Loucy (cell line): ENCODE data around the gene DSCAM.

ENCODE experiments used
- H2AFZ ChIP-seq: fragments of 200-600 bp; sonication (generic); 2 replicates; pipeline ENCODE4 v1.6.0; 2016; ENCODE audit warnings: antibody characterized with exemption, mild to moderate bottlenecking, low read length, moderate library complexity
- H3F3A ChIP-seq: fragments of 200-600 bp; 2 replicates; pipeline ENCODE4 v1.6.0; 2016; ENCODE audit warnings: antibody characterized with exemption, low read depth, mild to moderate bottlenecking
- H3K27me3 ChIP-seq: fragments of 200-600 bp; sonication (generic); 2 replicates; pipeline ENCODE4 v1.6.1; 2014; ENCODE audit warnings: low read length, mild to moderate bottlenecking; ENCODE audit not compliant: insufficient read depth, poor library complexity, severe bottlenecking
- H3K36me3 ChIP-seq: fragments of 200-600 bp; sonication (generic); 2 replicates; pipeline ENCODE4 v1.6.1; 2016; ENCODE audit warnings: low read length; ENCODE audit not compliant: insufficient read depth
- H3K4me1 ChIP-seq: fragments of 200-600 bp; sonication (generic); 2 replicates; pipeline ENCODE4 v1.5.1; 2014; ENCODE audit warnings: low read length, mild to moderate bottlenecking; ENCODE audit not compliant: insufficient read depth, poor library complexity, severe bottlenecking
- H3K4me2 ChIP-seq: fragments of 200-600 bp; sonication (generic); 2 replicates; pipeline ENCODE4 v1.6.0; 2014; ENCODE audit warnings: antibody characterized with exemption, low read length, low read depth, mild to moderate bottlenecking; ENCODE audit not compliant: poor library complexity, severe bottlenecking
- H3K4me3 ChIP-seq: fragments of 200-600 bp; sonication (generic); 2 replicates; pipeline ENCODE4 v1.5.1; 2014; ENCODE audit warnings: low read length, mild to moderate bottlenecking, mixed read lengths; ENCODE audit not compliant: poor library complexity, severe bottlenecking
- H3K79me2 ChIP-seq: fragments of 200-600 bp; sonication (generic); 2 replicates; pipeline ENCODE4 v1.6.1; 2014; ENCODE audit warnings: low read length; ENCODE audit not compliant: insufficient read depth
- H3K9ac ChIP-seq: fragments of 200-600 bp; sonication (generic); 2 replicates; pipeline ENCODE4 v1.6.0; 2014; ENCODE audit warnings: mild to moderate bottlenecking, low read depth, low read length, moderate library complexity; ENCODE audit not compliant: poor library complexity, severe bottlenecking
- H3K9me2 ChIP-seq: fragments of 200-600 bp; sonication (generic); replicated peaks from 2 replicates; pipeline ENCODE4 v1.6.1; 2016; ENCODE audit warnings: low read depth, low read length, mixed read lengths
- H3K9me3 ChIP-seq: fragments of 200-600 bp; sonication (generic); 2 replicates; pipeline ENCODE4 v1.6.1; 2014; ENCODE audit warnings: mild to moderate bottlenecking, antibody characterized with exemption, low read length, low read depth; ENCODE audit not compliant: insufficient read depth
- H4K20me1 ChIP-seq: fragments of 200-600 bp; sonication (generic); 2 replicates; pipeline ENCODE4 v1.6.0; 2014; ENCODE audit warnings: antibody characterized with exemption, low read length, mild to moderate bottlenecking; ENCODE audit not compliant: insufficient read depth, poor library complexity, severe bottlenecking
- EZH2phosphoT487 ChIP-seq: fragments of 200-600 bp; IDR thresholded peaks from 2 replicates; pipeline ENCODE4 v1.6.1; 2018; ENCODE audit warnings: antibody characterized with exemption, mild to moderate bottlenecking, moderate library complexity, borderline replicate concordance
- TF ChIP-seq, protein P1 (sequence below): fragments of 200-600 bp; sonication (generic); conservative IDR thresholded peaks from 2 replicates; pipeline ENCODE4 v1.5.1; 2014; ENCODE audit warnings: mild to moderate bottlenecking, antibody characterized with exemption, low read length

DSCAM gene

DNA sequence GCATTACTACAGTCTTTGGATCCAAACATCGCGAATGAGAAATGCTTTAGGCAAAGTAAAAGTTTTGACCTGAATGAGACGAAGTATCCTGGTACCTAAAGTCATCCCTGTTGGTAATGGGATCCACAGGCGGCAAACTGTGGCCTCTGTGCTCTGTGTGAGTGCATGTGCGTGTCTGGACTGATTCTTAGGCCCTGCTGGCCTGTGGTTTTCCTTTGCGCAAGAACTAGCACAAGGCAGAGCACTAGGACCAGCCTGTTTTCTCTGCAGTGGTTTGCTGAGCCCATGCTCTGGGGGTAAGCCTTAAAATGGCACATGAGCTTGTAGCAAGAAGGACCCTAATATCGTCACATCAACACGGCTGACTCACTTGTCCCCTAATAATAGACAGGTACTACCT lies 251.2 kb downstream of the DSCAM start:
- H3K9me3 ChIP-seq = no peaks in the 10 kb centered on the region
- H3K9ac ChIP-seq = no peak overlapping the region
- no peaks in the 10 kb centered on the region for H3F3A ChIP-seq
- no peaks in the 10 kb centered on the region for H3K4me1 ChIP-seq
- no peaks in the 10 kb centered on the region for H3K36me3 ChIP-seq
- no peak overlapping the region for H3K4me3 ChIP-seq
- no peak overlapping the region for H2AFZ ChIP-seq
- no peaks in the 10 kb centered on the region for H3K9me2 ChIP-seq
- no peaks in the 10 kb centered on the region for H3K27me3 ChIP-seq
- no peak overlapping the region for H3K4me2 ChIP-seq
- no peaks in the 10 kb centered on the region for H4K20me1 ChIP-seq
- TF ChIP-seq, protein P1, sequence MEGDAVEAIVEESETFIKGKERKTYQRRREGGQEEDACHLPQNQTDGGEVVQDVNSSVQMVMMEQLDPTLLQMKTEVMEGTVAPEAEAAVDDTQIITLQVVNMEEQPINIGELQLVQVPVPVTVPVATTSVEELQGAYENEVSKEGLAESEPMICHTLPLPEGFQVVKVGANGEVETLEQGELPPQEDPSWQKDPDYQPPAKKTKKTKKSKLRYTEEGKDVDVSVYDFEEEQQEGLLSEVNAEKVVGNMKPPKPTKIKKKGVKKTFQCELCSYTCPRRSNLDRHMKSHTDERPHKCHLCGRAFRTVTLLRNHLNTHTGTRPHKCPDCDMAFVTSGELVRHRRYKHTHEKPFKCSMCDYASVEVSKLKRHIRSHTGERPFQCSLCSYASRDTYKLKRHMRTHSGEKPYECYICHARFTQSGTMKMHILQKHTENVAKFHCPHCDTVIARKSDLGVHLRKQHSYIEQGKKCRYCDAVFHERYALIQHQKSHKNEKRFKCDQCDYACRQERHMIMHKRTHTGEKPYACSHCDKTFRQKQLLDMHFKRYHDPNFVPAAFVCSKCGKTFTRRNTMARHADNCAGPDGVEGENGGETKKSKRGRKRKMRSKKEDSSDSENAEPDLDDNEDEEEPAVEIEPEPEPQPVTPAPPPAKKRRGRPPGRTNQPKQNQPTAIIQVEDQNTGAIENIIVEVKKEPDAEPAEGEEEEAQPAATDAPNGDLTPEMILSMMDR = no peak
- no peaks in the 10 kb centered on the region for H3K79me2 ChIP-seq

DNA sequence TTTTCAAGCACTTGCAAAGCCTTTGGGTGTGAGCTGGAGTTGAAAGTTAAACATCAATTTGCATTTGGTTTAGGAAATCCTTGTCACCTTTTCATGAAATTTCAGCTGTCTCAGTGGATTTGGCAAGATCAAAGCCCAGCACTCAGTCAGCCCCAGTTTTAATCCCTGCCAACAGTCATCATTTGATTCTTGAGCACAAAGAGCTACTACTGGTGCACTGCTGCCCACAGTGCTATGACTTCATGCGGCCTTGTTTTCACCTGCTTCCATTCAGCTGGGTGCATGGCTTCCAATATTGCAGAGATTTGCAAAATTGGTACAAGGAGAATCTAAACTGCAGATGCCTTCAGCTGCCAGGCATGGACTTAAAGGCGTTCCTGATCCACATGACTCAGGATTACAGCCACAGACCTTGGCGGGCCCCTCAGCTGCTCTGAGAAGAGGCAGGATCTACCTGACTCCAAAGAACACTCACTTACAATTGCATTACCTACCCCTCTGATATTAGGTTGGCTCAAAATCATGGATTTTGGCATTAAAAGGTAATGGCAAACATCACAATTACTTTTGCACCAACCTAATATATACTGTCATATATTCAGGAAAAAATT lies 259.1 kb downstream of the DSCAM start:
- H3K27me3 ChIP-seq = no peaks in the 10 kb centered on the region
- H3K9me3 ChIP-seq = peaks cover 3% of the 10 kb centered on the region; the same call in 1 of the 2 replicates
- H4K20me1 ChIP-seq = no peaks in the 10 kb centered on the region
- H3F3A ChIP-seq = no peaks in the 10 kb centered on the region
- no peaks in the 10 kb centered on the region for H3K4me1 ChIP-seq
- H3K4me2 ChIP-seq = no peak overlapping the region
- no peaks in the 10 kb centered on the region for H3K9me2 ChIP-seq
- no peak overlapping the region for H3K9ac ChIP-seq
- H3K4me3 ChIP-seq = no peak overlapping the region
- no peaks in the 10 kb centered on the region for H3K79me2 ChIP-seq
- H3K36me3 ChIP-seq = no peaks in the 10 kb centered on the region
- TF ChIP-seq EZH2phosphoT487 = no peak
- TF ChIP-seq, protein P1 = no peak
- H2AFZ ChIP-seq = no peak overlapping the region

- H3K36me3 ChIP-seq = no peaks in the 10 kb centered on the region
- TF ChIP-seq, protein P1 = no peak
- no peak for TF ChIP-seq EZH2phosphoT487
- no peaks in the 10 kb centered on the region for H3K27me3 ChIP-seq
Measured at GRCh38 chr21:40586575-40586974, 260.4 kb downstream of the DSCAM start.

More at GRCh38 chr21:40586575-40586974, 260.4 kb downstream of the DSCAM start:
- H3K4me1 ChIP-seq = no peaks in the 10 kb centered on the region
- no peak overlapping the region for H2AFZ ChIP-seq
- H3K9me3 ChIP-seq = peaks cover 3% of the 10 kb centered on the region; the same call in 1 of the 2 replicates
- no peaks in the 10 kb centered on the region for H3K9me2 ChIP-seq
- H3F3A ChIP-seq = no peaks in the 10 kb centered on the region
- H3K4me3 ChIP-seq = no peak overlapping the region
- no peaks in the 10 kb centered on the region for H4K20me1 ChIP-seq
- no peak overlapping the region for H3K4me2 ChIP-seq
- H3K79me2 ChIP-seq = no peaks in the 10 kb centered on the region
- H3K9ac ChIP-seq = no peak overlapping the region
